Loucy (cell line): ENCODE data around the gene GLYR1.

Experiments
- H2AFZ ChIP-seq: fragments of 200-600 bp; sonication (generic); 2 replicates; pipeline ENCODE4 v1.6.0; 2016; ENCODE audit warnings: antibody characterized with exemption, mild to moderate bottlenecking, low read length, moderate library complexity
- H3F3A ChIP-seq: fragments of 200-600 bp; 2 replicates; pipeline ENCODE4 v1.6.0; 2016; ENCODE audit warnings: antibody characterized with exemption, low read depth, mild to moderate bottlenecking
- H3K27me3 ChIP-seq: fragments of 200-600 bp; sonication (generic); 2 replicates; pipeline ENCODE4 v1.6.1; 2014; ENCODE audit warnings: low read length, mild to moderate bottlenecking; ENCODE audit not compliant: insufficient read depth, poor library complexity, severe bottlenecking
- H3K36me3 ChIP-seq: fragments of 200-600 bp; sonication (generic); 2 replicates; pipeline ENCODE4 v1.6.1; 2016; ENCODE audit warnings: low read length; ENCODE audit not compliant: insufficient read depth
- H3K4me1 ChIP-seq: fragments of 200-600 bp; sonication (generic); 2 replicates; pipeline ENCODE4 v1.5.1; 2014; ENCODE audit warnings: low read length, mild to moderate bottlenecking; ENCODE audit not compliant: insufficient read depth, poor library complexity, severe bottlenecking
- H3K4me2 ChIP-seq: fragments of 200-600 bp; sonication (generic); 2 replicates; pipeline ENCODE4 v1.6.0; 2014; ENCODE audit warnings: antibody characterized with exemption, low read length, low read depth, mild to moderate bottlenecking; ENCODE audit not compliant: poor library complexity, severe bottlenecking
- H3K4me3 ChIP-seq: fragments of 200-600 bp; sonication (generic); 2 replicates; pipeline ENCODE4 v1.5.1; 2014; ENCODE audit warnings: low read length, mild to moderate bottlenecking, mixed read lengths; ENCODE audit not compliant: poor library complexity, severe bottlenecking
- H3K79me2 ChIP-seq: fragments of 200-600 bp; sonication (generic); 2 replicates; pipeline ENCODE4 v1.6.1; 2014; ENCODE audit warnings: low read length; ENCODE audit not compliant: insufficient read depth
- H3K9ac ChIP-seq: fragments of 200-600 bp; sonication (generic); 2 replicates; pipeline ENCODE4 v1.6.0; 2014; ENCODE audit warnings: mild to moderate bottlenecking, low read depth, low read length, moderate library complexity; ENCODE audit not compliant: poor library complexity, severe bottlenecking
- H3K9me2 ChIP-seq: fragments of 200-600 bp; sonication (generic); replicated peaks from 2 replicates; pipeline ENCODE4 v1.6.1; 2016; ENCODE audit warnings: low read depth, low read length, mixed read lengths
- H3K9me3 ChIP-seq: fragments of 200-600 bp; sonication (generic); 2 replicates; pipeline ENCODE4 v1.6.1; 2014; ENCODE audit warnings: mild to moderate bottlenecking, antibody characterized with exemption, low read length, low read depth; ENCODE audit not compliant: insufficient read depth
- H4K20me1 ChIP-seq: fragments of 200-600 bp; sonication (generic); 2 replicates; pipeline ENCODE4 v1.6.0; 2014; ENCODE audit warnings: antibody characterized with exemption, low read length, mild to moderate bottlenecking; ENCODE audit not compliant: insufficient read depth, poor library complexity, severe bottlenecking
- EZH2phosphoT487 ChIP-seq: fragments of 200-600 bp; IDR thresholded peaks from 2 replicates; pipeline ENCODE4 v1.6.1; 2018; ENCODE audit warnings: antibody characterized with exemption, mild to moderate bottlenecking, moderate library complexity, borderline replicate concordance
- TF ChIP-seq, protein P1 (sequence below): fragments of 200-600 bp; sonication (generic); conservative IDR thresholded peaks from 2 replicates; pipeline ENCODE4 v1.5.1; 2014; ENCODE audit warnings: mild to moderate bottlenecking, antibody characterized with exemption, low read length

The GLYR1 gene

DNA sequence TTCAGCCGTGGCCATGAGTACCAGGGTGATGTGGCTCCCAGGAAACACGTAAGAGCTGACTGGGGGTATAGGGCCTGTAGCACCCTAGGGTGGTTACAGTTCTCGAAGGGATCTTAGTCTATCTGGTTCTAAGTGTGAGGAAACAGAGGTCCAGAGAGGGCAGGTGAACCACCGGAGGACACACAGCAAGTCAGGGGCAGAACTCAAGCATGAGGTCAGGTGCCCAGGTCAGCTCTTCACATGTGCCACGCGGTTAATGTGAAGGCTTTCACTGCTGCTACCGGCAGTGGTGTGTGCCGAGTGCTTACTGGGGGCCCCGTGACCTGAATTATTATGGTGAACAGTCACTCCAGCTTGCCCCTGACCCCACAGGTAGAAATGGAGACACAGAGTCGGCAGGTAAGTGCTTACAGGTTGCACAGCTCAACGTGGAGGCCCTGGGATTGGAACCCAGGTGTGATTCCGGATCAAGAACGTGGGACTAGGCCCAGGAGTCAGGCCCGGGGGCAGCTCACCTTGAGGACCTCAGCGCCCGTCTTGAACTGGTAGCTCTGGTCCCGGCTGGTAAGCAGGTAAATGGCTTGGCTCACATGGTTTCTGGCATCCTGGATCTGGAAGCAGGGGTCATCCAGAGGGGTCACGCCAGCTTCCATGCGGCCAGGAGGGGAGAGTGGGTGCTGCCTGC is 47.8 kb downstream of the GLYR1 start:
- Histone ChIP-seq H3K4me1 (no peaks in the 10 kb centered on the region), H3K36me3 (no peaks in the 10 kb centered on the region), H3K4me3 (no peak overlapping the region), H3K79me2 (no peaks in the 10 kb centered on the region), H4K20me1 (no peaks in the 10 kb centered on the region), H3K9ac (no peak overlapping the region), H2AFZ (no peak overlapping the region), H3K4me2 (no peak overlapping the region), H3K9me3 (no peaks in the 10 kb centered on the region), H3F3A (no peaks in the 10 kb centered on the region), H3K27me3 (no peaks in the 10 kb centered on the region), H3K9me2 (no peaks in the 10 kb centered on the region)
- no peak for TF ChIP-seq EZH2phosphoT487

DNA sequence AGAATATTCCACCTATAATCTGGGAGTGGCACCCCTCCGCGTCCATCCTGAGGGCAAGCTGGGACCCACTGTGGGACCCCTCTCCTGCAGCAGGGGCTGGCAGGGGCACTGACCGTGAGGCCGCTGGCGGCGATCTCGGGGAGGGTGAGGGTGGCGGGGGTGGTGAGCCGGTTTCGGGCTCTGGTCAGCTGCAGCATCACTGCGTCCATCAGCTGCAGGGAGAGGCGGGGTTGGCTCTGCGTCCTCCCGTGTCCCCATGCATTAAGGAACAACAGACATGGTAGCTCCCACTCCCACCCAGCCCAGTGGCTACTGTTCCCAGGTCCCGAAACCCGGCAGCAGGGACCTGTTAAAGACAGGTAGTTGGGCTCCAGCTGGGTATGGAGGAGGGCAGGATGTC is 48.6 kb downstream of the GLYR1 start:
- H3F3A ChIP-seq: no peaks in the 10 kb centered on the region
- no peak overlapping the region for H3K4me3 ChIP-seq
- H3K4me2 ChIP-seq: no peak overlapping the region
- TF ChIP-seq, protein P1, sequence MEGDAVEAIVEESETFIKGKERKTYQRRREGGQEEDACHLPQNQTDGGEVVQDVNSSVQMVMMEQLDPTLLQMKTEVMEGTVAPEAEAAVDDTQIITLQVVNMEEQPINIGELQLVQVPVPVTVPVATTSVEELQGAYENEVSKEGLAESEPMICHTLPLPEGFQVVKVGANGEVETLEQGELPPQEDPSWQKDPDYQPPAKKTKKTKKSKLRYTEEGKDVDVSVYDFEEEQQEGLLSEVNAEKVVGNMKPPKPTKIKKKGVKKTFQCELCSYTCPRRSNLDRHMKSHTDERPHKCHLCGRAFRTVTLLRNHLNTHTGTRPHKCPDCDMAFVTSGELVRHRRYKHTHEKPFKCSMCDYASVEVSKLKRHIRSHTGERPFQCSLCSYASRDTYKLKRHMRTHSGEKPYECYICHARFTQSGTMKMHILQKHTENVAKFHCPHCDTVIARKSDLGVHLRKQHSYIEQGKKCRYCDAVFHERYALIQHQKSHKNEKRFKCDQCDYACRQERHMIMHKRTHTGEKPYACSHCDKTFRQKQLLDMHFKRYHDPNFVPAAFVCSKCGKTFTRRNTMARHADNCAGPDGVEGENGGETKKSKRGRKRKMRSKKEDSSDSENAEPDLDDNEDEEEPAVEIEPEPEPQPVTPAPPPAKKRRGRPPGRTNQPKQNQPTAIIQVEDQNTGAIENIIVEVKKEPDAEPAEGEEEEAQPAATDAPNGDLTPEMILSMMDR: no peak
- no peak for TF ChIP-seq EZH2phosphoT487
- no peak overlapping the region for H2AFZ ChIP-seq
- no peak overlapping the region for H3K9ac ChIP-seq
- no peaks in the 10 kb centered on the region for H3K27me3 ChIP-seq
- H3K36me3 ChIP-seq: no peaks in the 10 kb centered on the region
- no peaks in the 10 kb centered on the region for H3K9me3 ChIP-seq
- H3K79me2 ChIP-seq: no peaks in the 10 kb centered on the region
- H3K9me2 ChIP-seq: no peaks in the 10 kb centered on the region
- no peaks in the 10 kb centered on the region for H3K4me1 ChIP-seq
- H4K20me1 ChIP-seq: no peaks in the 10 kb centered on the region

DNA sequence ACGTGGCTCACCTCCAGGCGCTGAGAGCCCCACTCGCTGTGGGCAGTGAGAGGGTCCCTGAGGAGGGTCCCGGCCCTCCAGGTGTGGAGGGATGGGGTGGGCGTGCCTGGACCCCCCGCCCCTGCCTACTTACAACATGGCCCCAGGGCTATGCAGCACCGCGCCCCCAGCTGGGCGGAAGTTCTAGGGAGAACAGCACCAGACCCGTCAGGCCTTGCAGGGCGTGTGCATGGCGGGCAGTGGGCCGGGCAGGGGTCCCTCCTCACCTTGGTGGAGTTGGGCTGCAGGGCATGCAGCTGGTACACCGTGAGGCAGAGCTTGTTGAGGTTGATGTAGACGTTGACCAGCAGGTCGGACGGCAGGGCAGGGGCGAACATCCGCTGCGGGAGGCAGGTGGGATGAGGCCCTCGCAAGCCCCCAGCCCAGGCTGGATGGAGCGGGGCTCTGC is 49.3 kb downstream of the GLYR1 start:
- H3K79me2 ChIP-seq: no peaks in the 10 kb centered on the region
- H3K9me2 ChIP-seq: no peaks in the 10 kb centered on the region
- H3K4me2 ChIP-seq: no peak overlapping the region
- H3K9ac ChIP-seq: no peak overlapping the region
- H2AFZ ChIP-seq: no peak overlapping the region
- no peaks in the 10 kb centered on the region for H3K4me1 ChIP-seq
- no peak overlapping the region for H3K4me3 ChIP-seq
- no peaks in the 10 kb centered on the region for H3K27me3 ChIP-seq
- no peaks in the 10 kb centered on the region for H3K9me3 ChIP-seq
- no peaks in the 10 kb centered on the region for H4K20me1 ChIP-seq
- H3K36me3 ChIP-seq: no peaks in the 10 kb centered on the region
- no peak for TF ChIP-seq EZH2phosphoT487
- TF ChIP-seq, protein P1: no peak
- H3F3A ChIP-seq: no peaks in the 10 kb centered on the region
